MM.1S (cell line): ENCODE data around the gene ZNF227.
"Not testable (repeated sequence)": the region's sequence is repeated elsewhere in the genome, so short reads cannot be mapped to it uniquely, and the experiment has no call there.

ENCODE experiments used
- CTCF ChIP-seq: fragments of 300-600 bp; sonication (generic); IDR thresholded peaks from 2 replicates; pipeline ENCODE4 v1.5.1; 2016; ENCODE audit warnings: antibody characterized with exemption, low read length, mixed read lengths
- EZH2 ChIP-seq: fragments of 300-600 bp; sonication (generic); optimal IDR thresholded peaks from 2 replicates; pipeline ENCODE3; 2017; ENCODE audit warnings: low read depth, mild to moderate bottlenecking, antibody characterized with exemption, low read length, mixed read lengths
- EZH2phosphoT487 ChIP-seq: fragments of 300-600 bp; sonication (generic); IDR thresholded peaks from 2 replicates; pipeline ENCODE4 v1.6.1; 2018; ENCODE audit warnings: antibody characterized with exemption, low read length

- TF ChIP-seq CTCF, EZH2, EZH2phosphoT487: not testable (repeated sequence)
Measured at GRCh38 chr19:44252332-44252731, 40.0 kb downstream of the ZNF227 start.
